Measurements from ENCODE around the gene SZT2. TPM values are rescaled to one million over a fixed set of nuclear protein-coding genes. Genes with fewer than 3 reads are reported as not detected.

SZT2 gene
- total RNA-seq, 1 donor from 2014 or later, result 17.0 TPM

GRCh38 chr1:43438006-43438405 is 48.3 kb downstream of the SZT2 start:
- Histone ChIP-seq H3K36me3 (ENCODE audit: control insufficient read depth, insufficient read depth, low read length) (no peaks in the 10 kb centered on the region), H3K4me3 (ENCODE audit: low read depth, low read length) (no peak overlapping the region), H3K27me3 (ENCODE audit: control insufficient read depth, insufficient read depth, low read length) (no peaks in the 10 kb centered on the region)
- DNase-seq (ENCODE audit: low read depth), result no peak
- TF ChIP-seq CTCF (IDR thresholded peaks at IDR 0.05; ENCODE audit: insufficient read depth, low read length, poor library complexity, severe bottlenecking), result no peak

- no peaks in the 10 kb centered on the region for H3K36me3 ChIP-seq (ENCODE audit: control insufficient read depth, insufficient read depth, low read length)
- no peak for DNase-seq (ENCODE audit: low read depth)
- no peaks in the 10 kb centered on the region for H3K27me3 ChIP-seq (ENCODE audit: control insufficient read depth, insufficient read depth, low read length)
- no peak overlapping the region for H3K4me3 ChIP-seq (ENCODE audit: low read depth, low read length)
- TF ChIP-seq CTCF (IDR thresholded peaks at IDR 0.05; ENCODE audit: insufficient read depth, low read length, poor library complexity, severe bottlenecking), result no peak
Measured at GRCh38 chr1:43438576-43438952, 48.9 kb downstream of the SZT2 start.

GRCh38 chr1:43438953-43439581 is 49.4 kb downstream of the SZT2 start:
- no peak for TF ChIP-seq CTCF (IDR thresholded peaks at IDR 0.05; ENCODE audit: insufficient read depth, low read length, poor library complexity, severe bottlenecking)
- no peak for DNase-seq (ENCODE audit: low read depth)
- Histone ChIP-seq H3K36me3 (ENCODE audit: control insufficient read depth, insufficient read depth, low read length) (no peaks in the 10 kb centered on the region), H3K4me3 (ENCODE audit: low read depth, low read length) (no peak overlapping the region), H3K27me3 (ENCODE audit: control insufficient read depth, insufficient read depth, low read length) (no peaks in the 10 kb centered on the region)

- H3K36me3 ChIP-seq (ENCODE audit: control insufficient read depth, insufficient read depth, low read length), result no peaks in the 10 kb centered on the region
- no peak for DNase-seq (ENCODE audit: low read depth)
- no peaks in the 10 kb centered on the region for H3K27me3 ChIP-seq (ENCODE audit: control insufficient read depth, insufficient read depth, low read length)
- H3K4me3 ChIP-seq (ENCODE audit: low read depth, low read length), result no peak overlapping the region
- TF ChIP-seq CTCF (IDR thresholded peaks at IDR 0.05; ENCODE audit: insufficient read depth, low read length, poor library complexity, severe bottlenecking), result no peak
Measured at GRCh38 chr1:43439781-43440180, 50.1 kb downstream of the SZT2 start.

- H3K36me3 ChIP-seq (ENCODE audit: control insufficient read depth, insufficient read depth, low read length), result no peaks in the 10 kb centered on the region
- H3K4me3 ChIP-seq (ENCODE audit: low read depth, low read length), result no peak overlapping the region
- no peak for DNase-seq (ENCODE audit: low read depth)
- no peaks in the 10 kb centered on the region for H3K27me3 ChIP-seq (ENCODE audit: control insufficient read depth, insufficient read depth, low read length)
- TF ChIP-seq CTCF (IDR thresholded peaks at IDR 0.05; ENCODE audit: insufficient read depth, low read length, poor library complexity, severe bottlenecking), result no peak
Measured at GRCh38 chr1:43440358-43440757, 50.7 kb downstream of the SZT2 start.

Measured in kidney epithelial cell (primary cell).